Activated CD4-positive, alpha-beta T cell treated with anti-CD3 and anti-CD28 coated beads for 36 hours (primary cell): ENCODE data around the gene CBLN1. TPM values are rescaled to one million over a fixed set of nuclear protein-coding genes. Genes with fewer than 3 reads are reported as not detected.

Experiments used
- ATAC-seq: fragments of 200-7000 bp; cut with Tn5 transposase; one replicate; pipeline ENCODE4 v1.10.0; 2021; ENCODE audit warnings: mild to moderate bottlenecking, moderate library complexity
- CTCF ChIA-PET: fragments of 350-600 bp; sonication (Branson Sonifier 250); formaldehyde crosslinking; loops from one replicate; lab custom pipeline; 2021; ENCODE audit warnings: antibody characterized with exemption; lab: Charles Lee
- POLR2A ChIA-PET: fragments of 350-600 bp; sonication (Branson Sonifier 250); formaldehyde crosslinking; loops from one replicate; lab custom pipeline; 2021; ENCODE audit warnings: antibody characterized with exemption, inconsistent platforms; lab: Charles Lee
- DNase-seq: peaks from one replicate; pipeline ENCODE4 v3.0.0-alpha.2; 2020
- H3K27ac Mint-ChIP-seq: one replicate; pipeline ENCODE4 v1.8.0; 2021; ENCODE audit warnings: mixed read lengths
- H3K27me3 Mint-ChIP-seq: one replicate; pipeline ENCODE4 v1.8.0; 2021; ENCODE audit warnings: mixed read lengths
- H3K36me3 Mint-ChIP-seq: one replicate; pipeline ENCODE4 v1.8.0; 2021; ENCODE audit warnings: low read depth, mixed read lengths
- H3K4me1 Mint-ChIP-seq: one replicate; pipeline ENCODE4 v1.8.0; 2021; ENCODE audit warnings: mixed read lengths
- H3K4me3 Mint-ChIP-seq: one replicate; pipeline ENCODE4 v1.8.0; 2021; ENCODE audit warnings: mild to moderate bottlenecking, moderate library complexity, mixed read lengths
- H3K9me3 Mint-ChIP-seq: one replicate; pipeline ENCODE4 v1.8.0; 2021; ENCODE audit warnings: low read depth, mixed read lengths
- intact Hi-C, 2 experiments: fragments of 100-400 bp; cut with DNase I in 1 of 2; cut with micrococcal nuclease in 1 of 2; formaldehyde crosslinking; loops; one replicate each; pipeline versions ENCODE4 v1.14.2 to v1.15.1; 2022 to 2024; cut with DNase I, micrococcal nuclease
- total RNA-seq, 2 experiments: library from RNA; stranded (reverse); gene quantifications; one replicate each; pipeline ENCODE4 v1.2.3, GENCODE V29; 2021

CBLN1 gene
- total RNA-seq, 2 experiments from 2014 or later, result not detected

- ATAC-seq (no peak), DNase-seq (no peak)
- no peak overlapping the region for H3K27ac Mint-ChIP-seq
- H3K36me3 Mint-ChIP-seq, result no peaks in the 10 kb centered on the region
- POLR2A ChIA-PET, result no interaction called here
- peaks cover 5% of the 10 kb centered on the region for H3K4me1 Mint-ChIP-seq
- CTCF ChIA-PET, result no interaction called here
- peaks cover 66% of the 10 kb centered on the region for H3K27me3 Mint-ChIP-seq
- intact Hi-C loops, result loop anchor here in 1 of 2 experiments (5.0 kb wide), 1 partner anchor 1875 kb away; the partner anchor contains the start of gene SALL1
- no peak overlapping the region for H3K4me3 Mint-ChIP-seq
- no peaks in the 10 kb centered on the region for H3K9me3 Mint-ChIP-seq
Measured at GRCh38 chr16:49277386-49277742, 4.3 kb downstream of the CBLN1 start.

- Mint-ChIP-seq H3K36me3 (no peaks in the 10 kb centered on the region), H3K4me1 (peaks cover 5% of the 10 kb centered on the region), H3K9me3 (no peaks in the 10 kb centered on the region), H3K4me3 (no peak overlapping the region), H3K27me3 (peaks cover 66% of the 10 kb centered on the region), H3K27ac (no peak overlapping the region)
- intact Hi-C loops, result loop anchor here in 1 of 2 experiments (5.0 kb wide), 1 partner anchor 1875 kb away; the partner anchor contains the start of gene SALL1
- DNase-seq (no peak), ATAC-seq (no peak)
- POLR2A ChIA-PET, result no interaction called here
- CTCF ChIA-PET, result no interaction called here
Measured at GRCh38 chr16:49276646-49277385, 4.8 kb downstream of the CBLN1 start.

GRCh38 chr16:49275870-49276269 lies 5.8 kb downstream of the CBLN1 start:
- H3K27ac Mint-ChIP-seq, result no peak overlapping the region
- peaks cover 5% of the 10 kb centered on the region for H3K4me1 Mint-ChIP-seq
- intact Hi-C loops, result loop anchor here in 1 of 2 experiments (5.0 kb wide), 1 partner anchor 1876 kb away; the partner anchor contains the start of gene SALL1
- POLR2A ChIA-PET, result no interaction called here
- H3K27me3 Mint-ChIP-seq, result peaks cover 63% of the 10 kb centered on the region
- ATAC-seq (no peak), DNase-seq (no peak)
- CTCF ChIA-PET, result no interaction called here
- no peaks in the 10 kb centered on the region for H3K36me3 Mint-ChIP-seq
- no peak overlapping the region for H3K4me3 Mint-ChIP-seq
- H3K9me3 Mint-ChIP-seq, result no peaks in the 10 kb centered on the region

GRCh38 chr16:49275050-49275730 lies 6.4 kb downstream of the CBLN1 start:
- CTCF ChIA-PET, result no interaction called here
- no peak for ATAC-seq
- Mint-ChIP-seq H3K4me1 (peaks cover 5% of the 10 kb centered on the region), H3K36me3 (no peaks in the 10 kb centered on the region), H3K27ac (no peak overlapping the region), H3K9me3 (no peaks in the 10 kb centered on the region), H3K27me3 (peaks cover 58% of the 10 kb centered on the region), H3K4me3 (no peak overlapping the region)
- intact Hi-C loops, result loop anchor here in 1 of 2 experiments (5.0 kb wide), 1 partner anchor 1877 kb away; the partner anchor contains the start of gene SALL1
- no peak for DNase-seq
- POLR2A ChIA-PET, result no interaction called here

- no peak overlapping the region for H3K4me3 Mint-ChIP-seq
- DNase-seq (no peak), ATAC-seq (no peak)
- H3K27me3 Mint-ChIP-seq, result peaks cover 53% of the 10 kb centered on the region
- ChIA-PET POLR2A (no interaction called here), CTCF (no interaction called here)
- H3K27ac Mint-ChIP-seq, result no peak overlapping the region
- no peaks in the 10 kb centered on the region for H3K36me3 Mint-ChIP-seq
- H3K4me1 Mint-ChIP-seq, result peaks cover 2% of the 10 kb centered on the region
- H3K9me3 Mint-ChIP-seq, result no peaks in the 10 kb centered on the region
- intact Hi-C loops, result no loop called here
Measured at GRCh38 chr16:49274591-49274990, 7.0 kb downstream of the CBLN1 start.

- no peak overlapping the region for H3K4me3 Mint-ChIP-seq
- peaks cover 2% of the 10 kb centered on the region for H3K4me1 Mint-ChIP-seq
- DNase-seq (no peak), ATAC-seq (no peak)
- intact Hi-C loops, result no loop called here
- ChIA-PET POLR2A (no interaction called here), CTCF (interaction anchor here (0.8 kb wide), 1 partner anchor 92 kb away, joined by 4 read pairs; no protein-coding TSS in a partner anchor)
- H3K27ac Mint-ChIP-seq, result no peak overlapping the region
- peaks cover 47% of the 10 kb centered on the region for H3K27me3 Mint-ChIP-seq
- H3K9me3 Mint-ChIP-seq, result no peaks in the 10 kb centered on the region
- no peaks in the 10 kb centered on the region for H3K36me3 Mint-ChIP-seq
Measured at GRCh38 chr16:49273771-49274170, 7.9 kb downstream of the CBLN1 start.

- H3K4me1 Mint-ChIP-seq, result no peaks in the 10 kb centered on the region
- DNase-seq (no peak), ATAC-seq (no peak)
- ChIA-PET CTCF (interaction anchor here (0.6 kb wide), 1 partner anchor 1213 kb away, joined by 4 read pairs; no protein-coding TSS in a partner anchor), POLR2A (no interaction called here)
- no peaks in the 10 kb centered on the region for H3K9me3 Mint-ChIP-seq
- H3K36me3 Mint-ChIP-seq, result no peaks in the 10 kb centered on the region
- H3K4me3 Mint-ChIP-seq, result no peak overlapping the region
- no peak overlapping the region for H3K27ac Mint-ChIP-seq
- intact Hi-C loops, result no loop called here
- peaks cover 37% of the 10 kb centered on the region for H3K27me3 Mint-ChIP-seq
Measured at GRCh38 chr16:49271363-49271762, 10.3 kb downstream of the CBLN1 start.

- no peaks in the 10 kb centered on the region for H3K4me1 Mint-ChIP-seq
- peaks cover 19% of the 10 kb centered on the region for H3K27me3 Mint-ChIP-seq
- intact Hi-C loops, result no loop called here
- DNase-seq (no peak), ATAC-seq (no peak)
- H3K9me3 Mint-ChIP-seq, result no peaks in the 10 kb centered on the region
- H3K27ac Mint-ChIP-seq, result no peak overlapping the region
- POLR2A ChIA-PET, result interaction anchor here (0.7 kb wide), 1 partner anchor 614 kb away, joined by 3 read pairs; no protein-coding TSS in a partner anchor
- H3K4me3 Mint-ChIP-seq, result no peak overlapping the region
- CTCF ChIA-PET, result interaction anchor here (1.1 to 1.2 kb wide), 2 partner anchors 10 to 125 kb away, joined by 3 read pairs; no protein-coding TSS in a partner anchor
- H3K36me3 Mint-ChIP-seq, result no peaks in the 10 kb centered on the region
Measured at GRCh38 chr16:49269201-49269600, 12.4 kb downstream of the CBLN1 start.

- H3K4me1 Mint-ChIP-seq, result no peaks in the 10 kb centered on the region
- H3K9me3 Mint-ChIP-seq, result no peaks in the 10 kb centered on the region
- H3K27me3 Mint-ChIP-seq, result peaks cover 15% of the 10 kb centered on the region
- ATAC-seq (no peak), DNase-seq (no peak)
- no peak overlapping the region for H3K4me3 Mint-ChIP-seq
- H3K27ac Mint-ChIP-seq, result no peak overlapping the region
- intact Hi-C loops, result no loop called here
- ChIA-PET POLR2A (no interaction called here), CTCF (interaction anchor here (1.1 to 1.2 kb wide), 2 partner anchors 10 to 125 kb away, joined by 3 read pairs; no protein-coding TSS in a partner anchor)
- no peaks in the 10 kb centered on the region for H3K36me3 Mint-ChIP-seq
Measured at GRCh38 chr16:49268667-49269066, 13.0 kb downstream of the CBLN1 start.

GRCh38 chr16:49262501-49262900 lies 19.1 kb downstream of the CBLN1 start:
- H3K9me3 Mint-ChIP-seq, result no peaks in the 10 kb centered on the region
- ChIA-PET POLR2A (interaction anchor here (0.6 kb wide), 1 partner anchor 384 kb away, joined by 3 read pairs; no protein-coding TSS in a partner anchor), CTCF (no interaction called here)
- no peak overlapping the region for H3K4me3 Mint-ChIP-seq
- intact Hi-C loops, result no loop called here
- H3K4me1 Mint-ChIP-seq, result no peaks in the 10 kb centered on the region
- H3K36me3 Mint-ChIP-seq, result no peaks in the 10 kb centered on the region
- no peak overlapping the region for H3K27ac Mint-ChIP-seq
- ATAC-seq (no peak), DNase-seq (no peak)
- peaks cover 9% of the 10 kb centered on the region for H3K27me3 Mint-ChIP-seq

GRCh38 chr16:49261930-49262329 lies 19.7 kb downstream of the CBLN1 start:
- DNase-seq (no peak), ATAC-seq (no peak)
- Mint-ChIP-seq H3K4me1 (no peaks in the 10 kb centered on the region), H3K9me3 (no peaks in the 10 kb centered on the region), H3K27ac (no peak overlapping the region), H3K4me3 (no peak overlapping the region), H3K27me3 (peaks cover 7% of the 10 kb centered on the region), H3K36me3 (no peaks in the 10 kb centered on the region)
- intact Hi-C loops, result no loop called here
- POLR2A ChIA-PET, result no interaction called here
- CTCF ChIA-PET, result no interaction called here
